Upper lobe of left lung (tissue), 4 donors: ENCODE data around the gene KRT10.

Experiments
- POLR2AphosphoS5 ChIP-seq, 2 donors: sonication (generic); formaldehyde crosslinking; IDR thresholded peaks; one replicate each; pipeline ENCODE4 v1.5.1; 2017; ENCODE audit warnings: antibody characterized with exemption in 2 of 2
- TF ChIP-seq, protein P1 (sequence below), 6 experiments: fragments of 450-650 bp in 4 of 6; fragments of 200-600 bp in 2 of 6; sonication (generic) in 2 of 6; IDR thresholded peaks; one replicate each; pipeline ENCODE4 v1.5.1; 2016 to 2019; ENCODE audit warnings: antibody characterized with exemption in 6 of 6

DNA sequence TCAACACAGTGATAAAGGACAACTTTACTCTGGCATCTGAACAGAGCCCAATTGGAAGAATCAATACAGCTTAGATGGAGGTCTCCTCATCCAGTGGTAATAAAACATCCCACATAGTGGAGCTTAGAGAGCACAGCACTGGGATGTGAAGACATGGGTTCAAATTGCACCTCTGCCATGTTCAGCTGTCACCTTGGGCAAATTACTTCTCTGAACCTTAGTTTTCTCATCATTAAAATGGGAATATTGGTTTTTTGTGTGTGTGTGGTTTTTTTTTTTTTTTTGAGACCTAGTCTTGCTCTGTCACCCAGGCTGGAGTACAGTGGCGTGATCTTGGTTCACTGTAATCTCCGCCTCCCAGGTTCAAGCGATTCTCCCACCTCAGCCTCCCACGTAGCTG is 13.6 kb upstream of the KRT10 start:
- TF ChIP-seq, protein P1, sequence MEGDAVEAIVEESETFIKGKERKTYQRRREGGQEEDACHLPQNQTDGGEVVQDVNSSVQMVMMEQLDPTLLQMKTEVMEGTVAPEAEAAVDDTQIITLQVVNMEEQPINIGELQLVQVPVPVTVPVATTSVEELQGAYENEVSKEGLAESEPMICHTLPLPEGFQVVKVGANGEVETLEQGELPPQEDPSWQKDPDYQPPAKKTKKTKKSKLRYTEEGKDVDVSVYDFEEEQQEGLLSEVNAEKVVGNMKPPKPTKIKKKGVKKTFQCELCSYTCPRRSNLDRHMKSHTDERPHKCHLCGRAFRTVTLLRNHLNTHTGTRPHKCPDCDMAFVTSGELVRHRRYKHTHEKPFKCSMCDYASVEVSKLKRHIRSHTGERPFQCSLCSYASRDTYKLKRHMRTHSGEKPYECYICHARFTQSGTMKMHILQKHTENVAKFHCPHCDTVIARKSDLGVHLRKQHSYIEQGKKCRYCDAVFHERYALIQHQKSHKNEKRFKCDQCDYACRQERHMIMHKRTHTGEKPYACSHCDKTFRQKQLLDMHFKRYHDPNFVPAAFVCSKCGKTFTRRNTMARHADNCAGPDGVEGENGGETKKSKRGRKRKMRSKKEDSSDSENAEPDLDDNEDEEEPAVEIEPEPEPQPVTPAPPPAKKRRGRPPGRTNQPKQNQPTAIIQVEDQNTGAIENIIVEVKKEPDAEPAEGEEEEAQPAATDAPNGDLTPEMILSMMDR (IDR thresholded peaks at IDR 0.05) = no peak
- no peak for TF ChIP-seq POLR2AphosphoS5 (IDR thresholded peaks at IDR 0.05)
